HG02973 (cell line): ENCODE results near the gene FIS1.
"Not testable (repeated sequence)": the region's sequence is repeated elsewhere in the genome, so short reads cannot be mapped to it uniquely, and the experiment has no call there.

ENCODE experiments used
- ATAC-seq: cut with Tn5 transposase; IDR thresholded peaks from one replicate; pipeline ENCODE4 v1.9.1; 2021; ENCODE audit warnings: moderate library complexity; ENCODE audit not compliant: unreplicated experiment

FIS1 gene

GRCh38 chr7:101206665-101207042, 38.2 kb downstream of the FIS1 start:
- ATAC-seq = no peak

DNA sequence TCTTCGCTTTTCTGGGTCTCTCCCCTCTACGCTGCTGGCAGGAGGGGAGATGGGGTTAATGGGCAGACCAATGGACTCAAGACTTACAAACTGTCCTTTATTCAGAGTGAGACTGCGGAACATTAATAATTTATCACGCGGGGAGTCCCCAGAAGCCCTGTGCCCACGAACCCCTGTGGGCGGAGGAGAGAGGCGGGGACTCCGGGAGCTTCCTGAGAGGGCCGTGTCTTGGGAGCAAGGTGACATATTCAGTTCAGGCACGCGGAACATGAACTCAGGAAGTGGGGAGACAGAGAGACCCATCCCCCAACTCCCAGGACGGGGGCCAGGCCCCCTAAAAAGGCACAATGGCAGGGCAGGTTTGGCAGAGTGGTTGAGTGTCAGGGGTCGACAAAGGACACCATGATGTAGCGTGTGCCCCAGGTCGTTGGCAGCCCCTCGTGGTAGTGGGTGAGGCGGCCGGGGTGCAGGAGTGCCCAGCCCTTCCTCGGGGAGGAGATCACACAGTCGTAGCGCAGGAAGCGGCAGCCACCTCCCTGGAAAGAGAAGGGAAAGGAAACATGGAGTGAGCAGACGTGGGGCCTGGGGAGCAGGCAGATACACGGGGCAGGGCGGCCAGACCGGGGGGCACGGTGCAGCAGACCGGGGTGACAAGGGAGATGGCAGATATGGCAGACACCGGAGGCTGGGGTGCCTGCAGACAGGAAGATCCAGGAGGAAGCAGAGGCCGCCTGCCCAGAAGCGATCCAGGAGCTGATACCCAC, 38.8 kb downstream of the FIS1 start:
- no peak for ATAC-seq

GRCh38 chr7:101203740-101204738, 40.8 kb downstream of the FIS1 start:
- not testable (repeated sequence) for ATAC-seq

DNA sequence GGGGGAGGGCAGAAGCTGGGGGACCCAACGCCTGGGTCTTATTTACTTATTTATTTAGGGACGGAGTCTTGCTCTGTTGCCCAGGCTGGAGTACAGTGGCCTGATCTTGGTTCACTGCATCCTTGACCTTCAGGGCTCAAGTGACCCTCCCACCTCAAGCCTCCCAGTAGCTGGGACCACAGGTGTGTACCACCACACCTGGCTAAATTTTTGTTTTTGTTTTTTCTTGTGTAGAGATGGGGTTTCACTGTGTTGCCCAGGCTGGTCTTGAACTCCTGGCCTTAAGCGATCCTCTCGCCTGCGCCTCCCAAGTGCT, 42.3 kb downstream of the FIS1 start:
- no peak for ATAC-seq

DNA sequence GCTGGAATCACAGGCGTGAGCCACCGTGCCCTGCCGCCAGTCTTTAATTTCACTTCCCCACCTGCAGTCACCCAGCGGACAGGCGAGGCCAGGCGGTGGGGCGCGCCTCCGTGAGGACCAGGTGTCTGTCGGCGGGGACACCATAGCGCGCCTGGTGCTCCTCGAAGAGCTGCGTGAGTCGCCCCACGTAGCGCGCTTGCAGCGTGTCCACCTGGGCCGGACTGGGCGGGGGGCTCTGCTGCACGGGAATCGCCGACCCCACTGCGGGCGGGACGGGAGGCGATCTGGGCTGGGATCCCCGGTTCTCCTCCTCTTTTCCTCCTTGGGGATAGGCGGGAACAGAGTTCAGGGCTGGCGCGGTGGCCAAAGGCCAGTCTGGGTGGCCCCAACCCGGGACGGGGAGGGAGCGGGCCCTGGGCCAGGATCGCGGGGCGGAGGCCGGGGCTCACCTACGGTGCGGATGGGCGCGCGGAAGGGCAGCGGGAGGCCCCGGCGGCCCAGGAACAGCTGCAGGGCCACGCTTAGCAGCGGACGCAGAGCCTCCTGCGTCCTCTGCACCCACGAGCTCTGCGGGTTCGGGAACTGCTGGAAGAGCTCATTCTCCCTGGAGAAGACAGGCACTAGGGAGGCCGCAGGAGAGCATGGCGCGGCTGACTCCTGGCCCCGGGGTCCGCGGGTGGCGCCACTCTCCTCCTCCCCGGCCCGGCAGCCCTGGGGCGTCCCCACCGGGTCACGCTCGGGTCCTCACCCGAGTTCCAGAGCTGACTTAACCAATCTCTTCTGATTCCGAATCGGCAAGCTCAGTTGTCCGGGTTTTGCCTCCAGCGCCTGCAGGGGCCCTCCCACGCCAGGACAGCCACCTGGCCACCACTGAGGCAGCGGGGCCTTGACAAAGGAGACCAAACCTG, 42.9 kb downstream of the FIS1 start:
- no peak for ATAC-seq

DNA sequence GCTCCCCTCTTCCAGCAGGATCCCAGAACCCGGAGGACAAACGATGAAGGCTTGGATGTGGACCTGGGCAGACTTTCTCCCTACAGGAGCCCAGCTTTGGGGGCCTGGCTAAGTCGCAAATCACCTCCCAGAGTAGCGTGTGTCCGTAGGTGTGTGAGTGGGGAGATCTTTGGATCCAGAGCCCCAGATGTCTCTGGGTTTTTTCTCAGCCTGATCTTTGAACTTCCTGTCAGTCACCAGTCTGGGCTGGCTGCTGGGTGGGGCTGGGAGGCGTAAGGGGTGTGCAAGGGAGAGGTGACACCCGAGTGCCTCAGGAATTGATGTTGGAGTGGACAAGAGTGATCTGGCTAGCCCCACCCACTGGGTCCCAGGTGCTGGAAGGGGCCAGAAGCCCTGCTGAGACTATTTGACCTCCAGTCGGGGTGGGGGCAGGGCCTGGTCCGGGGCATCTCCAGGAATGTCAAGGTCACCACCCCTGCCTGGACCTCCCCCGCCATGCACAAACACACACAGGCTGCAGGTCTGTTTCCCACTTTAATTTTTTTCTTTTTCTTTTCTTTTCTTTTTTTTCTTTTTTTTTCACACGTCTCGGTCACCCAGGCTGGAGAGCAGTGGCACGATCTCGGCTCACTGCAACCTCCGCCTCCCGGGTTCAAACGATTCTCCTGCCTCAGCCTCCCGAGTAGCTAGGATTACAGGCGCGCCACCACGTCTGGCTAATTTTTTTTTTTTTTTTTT, 43.9 kb downstream of the FIS1 start, which contains the start of gene MOGAT3:
Gene MOGAT3, minus strand, starts transcription at position 175 of the 738 bp plus-strand sequence. CDS start 182 bp downstream, outside the sequence.
- ATAC-seq = no peak

- no peak for ATAC-seq
Measured at GRCh38 chr7:101200504-101200861, 44.4 kb downstream of the FIS1 start.

DNA sequence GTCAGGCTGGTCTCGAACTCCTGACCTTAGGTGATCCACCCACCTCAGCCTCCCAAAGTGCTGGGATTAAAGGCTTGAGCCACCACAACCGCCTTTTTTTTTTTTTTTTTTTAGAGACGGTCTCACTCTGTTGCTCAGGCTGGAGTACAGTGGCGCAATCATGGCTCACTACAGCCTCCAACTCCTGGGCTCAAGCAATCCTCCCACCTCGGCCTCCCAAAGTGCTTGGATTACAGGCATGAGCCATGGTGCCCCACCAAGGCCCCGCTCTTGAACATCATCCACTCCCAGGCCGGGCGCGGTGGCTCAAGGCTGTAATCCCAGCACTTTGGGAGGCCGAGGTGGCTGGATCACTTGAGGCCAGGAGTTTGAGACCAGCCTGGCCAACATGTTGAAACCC, 45.4 kb downstream of the FIS1 start:
- ATAC-seq = not testable (repeated sequence)

- ATAC-seq = no peak
Measured at GRCh38 chr7:101198476-101198875, 46.4 kb downstream of the FIS1 start.

DNA sequence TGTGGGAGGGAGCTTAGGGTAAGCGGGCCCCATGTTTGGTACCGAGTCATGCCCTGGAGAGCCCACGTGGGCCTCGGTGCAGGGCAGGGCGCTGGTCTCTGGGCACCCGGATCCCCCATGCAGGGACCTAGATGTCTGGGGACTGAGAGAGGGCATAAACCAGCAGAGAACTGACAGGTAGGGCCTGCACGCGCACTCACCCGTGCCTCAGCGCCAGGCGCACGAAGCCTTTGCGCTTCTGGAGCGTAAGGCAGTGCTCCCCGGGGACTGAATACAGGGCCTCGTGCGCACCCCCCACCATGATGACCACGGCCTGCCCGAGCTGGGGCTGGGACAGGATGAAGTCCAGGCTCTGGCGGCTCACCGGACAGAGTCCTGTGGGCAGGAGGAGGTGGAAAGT, 46.9 kb downstream of the FIS1 start:
- no peak for ATAC-seq

DNA sequence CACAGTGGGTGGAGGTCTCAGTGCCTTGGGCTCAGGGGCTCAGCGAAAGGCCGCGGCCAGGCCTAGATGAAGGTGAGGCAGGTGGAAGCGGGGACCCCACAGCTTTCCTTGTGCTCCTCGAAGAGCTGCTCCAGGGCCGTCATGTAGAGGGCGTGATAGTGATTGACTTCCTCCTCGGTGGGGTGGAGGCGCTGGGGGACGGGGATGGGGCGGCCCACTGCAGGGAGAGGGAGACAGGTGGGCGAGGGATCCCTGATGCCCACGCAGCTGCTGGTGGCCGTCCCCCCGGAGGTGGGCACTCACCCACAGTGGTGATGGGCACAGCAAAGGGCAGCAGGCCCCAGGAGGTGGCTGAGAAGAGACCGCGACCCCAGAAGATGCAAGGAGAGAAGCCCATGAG, 49.0 kb downstream of the FIS1 start:
- no peak for ATAC-seq
